Measurements from ENCODE around the gene EDC3.

EDC3 gene

GRCh38 chr15:74621936-74622335 lies 73.9 kb downstream of the EDC3 start:
- no peak overlapping the region for H2AFZ ChIP-seq (ENCODE audit: low read depth, low read length)
- no peaks in the 10 kb centered on the region for H3K27me3 ChIP-seq (ENCODE audit: low read depth, low read length)
- TF ChIP-seq EZH2phosphoT487 (IDR thresholded peaks at IDR 0.05; ENCODE audit: low read depth), result no peak
- TF ChIP-seq, protein P1, sequence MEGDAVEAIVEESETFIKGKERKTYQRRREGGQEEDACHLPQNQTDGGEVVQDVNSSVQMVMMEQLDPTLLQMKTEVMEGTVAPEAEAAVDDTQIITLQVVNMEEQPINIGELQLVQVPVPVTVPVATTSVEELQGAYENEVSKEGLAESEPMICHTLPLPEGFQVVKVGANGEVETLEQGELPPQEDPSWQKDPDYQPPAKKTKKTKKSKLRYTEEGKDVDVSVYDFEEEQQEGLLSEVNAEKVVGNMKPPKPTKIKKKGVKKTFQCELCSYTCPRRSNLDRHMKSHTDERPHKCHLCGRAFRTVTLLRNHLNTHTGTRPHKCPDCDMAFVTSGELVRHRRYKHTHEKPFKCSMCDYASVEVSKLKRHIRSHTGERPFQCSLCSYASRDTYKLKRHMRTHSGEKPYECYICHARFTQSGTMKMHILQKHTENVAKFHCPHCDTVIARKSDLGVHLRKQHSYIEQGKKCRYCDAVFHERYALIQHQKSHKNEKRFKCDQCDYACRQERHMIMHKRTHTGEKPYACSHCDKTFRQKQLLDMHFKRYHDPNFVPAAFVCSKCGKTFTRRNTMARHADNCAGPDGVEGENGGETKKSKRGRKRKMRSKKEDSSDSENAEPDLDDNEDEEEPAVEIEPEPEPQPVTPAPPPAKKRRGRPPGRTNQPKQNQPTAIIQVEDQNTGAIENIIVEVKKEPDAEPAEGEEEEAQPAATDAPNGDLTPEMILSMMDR (IDR thresholded peaks at IDR 0.05; ENCODE audit: low read depth, low read length), result no peak
- no peak overlapping the region for H3K4me3 ChIP-seq (ENCODE audit: low read length)
- H4K20me1 ChIP-seq (ENCODE audit: insufficient read depth, low read length), result peaks cover 54% of the 10 kb centered on the region
- peaks cover 65% of the 10 kb centered on the region for H3K79me2 ChIP-seq (ENCODE audit: low read length)
- peaks cover 78% of the 10 kb centered on the region for H3K36me3 ChIP-seq (replicated peaks; ENCODE audit: low read depth, low read length)
- H3K9ac ChIP-seq (ENCODE audit: low read length), result no peak overlapping the region
- H3K9me3 ChIP-seq (ENCODE audit: insufficient read depth, low read length), result no peaks in the 10 kb centered on the region
- no peak overlapping the region for H3K27ac ChIP-seq (ENCODE audit: low read length)
- H3K4me1 ChIP-seq (ENCODE audit: low read length), result peaks cover 23% of the 10 kb centered on the region
- no peak overlapping the region for H3K4me2 ChIP-seq (ENCODE audit: low read length)

- H3K9ac ChIP-seq (ENCODE audit: low read length), result no peak overlapping the region
- peaks cover 69% of the 10 kb centered on the region for H3K79me2 ChIP-seq (ENCODE audit: low read length)
- peaks cover 22% of the 10 kb centered on the region for H3K4me1 ChIP-seq (ENCODE audit: low read length)
- H3K4me3 ChIP-seq (ENCODE audit: low read length), result no peak overlapping the region
- no peak overlapping the region for H3K4me2 ChIP-seq (ENCODE audit: low read length)
- H3K36me3 ChIP-seq (replicated peaks; ENCODE audit: low read depth, low read length), result peaks cover 76% of the 10 kb centered on the region
- no peak overlapping the region for H2AFZ ChIP-seq (ENCODE audit: low read depth, low read length)
- TF ChIP-seq, protein P1 (IDR thresholded peaks at IDR 0.05; ENCODE audit: low read depth, low read length), result no peak
- TF ChIP-seq EZH2phosphoT487 (IDR thresholded peaks at IDR 0.05; ENCODE audit: low read depth), result no peak
- H4K20me1 ChIP-seq (ENCODE audit: insufficient read depth, low read length), result peaks cover 58% of the 10 kb centered on the region
- no peaks in the 10 kb centered on the region for H3K27me3 ChIP-seq (ENCODE audit: low read depth, low read length)
- H3K27ac ChIP-seq (ENCODE audit: low read length), result no peak overlapping the region
- H3K9me3 ChIP-seq (ENCODE audit: insufficient read depth, low read length), result no peaks in the 10 kb centered on the region
Measured at GRCh38 chr15:74621546-74621920, 74.3 kb downstream of the EDC3 start.

- peaks cover 69% of the 10 kb centered on the region for H3K36me3 ChIP-seq (replicated peaks; ENCODE audit: low read depth, low read length)
- no peaks in the 10 kb centered on the region for H3K27me3 ChIP-seq (ENCODE audit: low read depth, low read length)
- no peak overlapping the region for H3K9ac ChIP-seq (ENCODE audit: low read length)
- no peak overlapping the region for H3K4me2 ChIP-seq (ENCODE audit: low read length)
- H3K79me2 ChIP-seq (ENCODE audit: low read length), result peaks cover 75% of the 10 kb centered on the region
- H3K9me3 ChIP-seq (ENCODE audit: insufficient read depth, low read length), result no peaks in the 10 kb centered on the region
- TF ChIP-seq EZH2phosphoT487 (IDR thresholded peaks at IDR 0.05; ENCODE audit: low read depth), result no peak
- TF ChIP-seq, protein P1 (IDR thresholded peaks at IDR 0.05; ENCODE audit: low read depth, low read length), result peak; percentile 100
- H3K27ac ChIP-seq (ENCODE audit: low read length), result no peak overlapping the region
- peaks cover 60% of the 10 kb centered on the region for H4K20me1 ChIP-seq (ENCODE audit: insufficient read depth, low read length)
- H3K4me3 ChIP-seq (ENCODE audit: low read length), result no peak overlapping the region
- peaks cover 15% of the 10 kb centered on the region for H3K4me1 ChIP-seq (ENCODE audit: low read length)
- H2AFZ ChIP-seq (ENCODE audit: low read depth, low read length), result no peak overlapping the region
Measured at GRCh38 chr15:74620636-74621545, 74.9 kb downstream of the EDC3 start.

- Histone ChIP-seq H3K27me3 (ENCODE audit: low read depth, low read length) (no peaks in the 10 kb centered on the region), H3K9me3 (ENCODE audit: insufficient read depth, low read length) (no peaks in the 10 kb centered on the region), H3K4me1 (ENCODE audit: low read length) (peaks cover 12% of the 10 kb centered on the region), H3K36me3 (replicated peaks; ENCODE audit: low read depth, low read length) (peaks cover 61% of the 10 kb centered on the region), H4K20me1 (ENCODE audit: insufficient read depth, low read length) (peaks cover 60% of the 10 kb centered on the region), H3K4me3 (ENCODE audit: low read length) (no peak overlapping the region), H3K4me2 (ENCODE audit: low read length) (no peak overlapping the region), H3K9ac (ENCODE audit: low read length) (no peak overlapping the region), H2AFZ (ENCODE audit: low read depth, low read length) (no peak overlapping the region), H3K79me2 (ENCODE audit: low read length) (peaks cover 81% of the 10 kb centered on the region), H3K27ac (ENCODE audit: low read length) (no peak overlapping the region)
- TF ChIP-seq EZH2phosphoT487 (IDR thresholded peaks at IDR 0.05; ENCODE audit: low read depth), result no peak
- TF ChIP-seq, protein P1 (IDR thresholded peaks at IDR 0.05; ENCODE audit: low read depth, low read length), result no peak
Measured at GRCh38 chr15:74619916-74620635, 75.7 kb downstream of the EDC3 start.

All from OCI-LY3 (cell line).